ENCODE data around the gene UTF1.

DNA sequence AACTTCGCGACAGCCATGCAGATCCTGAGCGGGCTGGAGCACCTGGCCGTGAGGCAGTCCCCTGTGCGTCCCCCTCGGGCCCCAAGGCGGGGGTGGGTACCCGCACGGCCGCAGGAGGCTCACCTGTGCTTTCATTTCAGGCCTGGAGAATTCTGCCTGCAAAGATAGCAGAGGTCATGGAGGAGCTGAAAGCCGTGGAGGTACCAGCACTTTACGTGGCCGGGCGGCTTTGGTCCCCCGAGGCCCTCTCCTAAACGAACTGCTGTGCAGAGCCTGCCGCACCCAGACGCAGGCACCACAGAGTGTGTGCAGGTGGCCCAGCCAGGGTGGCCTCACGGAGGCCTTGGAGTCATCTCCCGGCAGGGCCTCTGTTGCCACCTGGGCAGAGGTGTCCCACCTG lies 11.1 kb upstream of the UTF1 start:
- TF ChIP-seq, protein P1, sequence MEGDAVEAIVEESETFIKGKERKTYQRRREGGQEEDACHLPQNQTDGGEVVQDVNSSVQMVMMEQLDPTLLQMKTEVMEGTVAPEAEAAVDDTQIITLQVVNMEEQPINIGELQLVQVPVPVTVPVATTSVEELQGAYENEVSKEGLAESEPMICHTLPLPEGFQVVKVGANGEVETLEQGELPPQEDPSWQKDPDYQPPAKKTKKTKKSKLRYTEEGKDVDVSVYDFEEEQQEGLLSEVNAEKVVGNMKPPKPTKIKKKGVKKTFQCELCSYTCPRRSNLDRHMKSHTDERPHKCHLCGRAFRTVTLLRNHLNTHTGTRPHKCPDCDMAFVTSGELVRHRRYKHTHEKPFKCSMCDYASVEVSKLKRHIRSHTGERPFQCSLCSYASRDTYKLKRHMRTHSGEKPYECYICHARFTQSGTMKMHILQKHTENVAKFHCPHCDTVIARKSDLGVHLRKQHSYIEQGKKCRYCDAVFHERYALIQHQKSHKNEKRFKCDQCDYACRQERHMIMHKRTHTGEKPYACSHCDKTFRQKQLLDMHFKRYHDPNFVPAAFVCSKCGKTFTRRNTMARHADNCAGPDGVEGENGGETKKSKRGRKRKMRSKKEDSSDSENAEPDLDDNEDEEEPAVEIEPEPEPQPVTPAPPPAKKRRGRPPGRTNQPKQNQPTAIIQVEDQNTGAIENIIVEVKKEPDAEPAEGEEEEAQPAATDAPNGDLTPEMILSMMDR (IDR thresholded peaks at IDR 0.05) = no peak
- no peak for TF ChIP-seq POLR2AphosphoS5 (IDR thresholded peaks at IDR 0.05)
